HuH-7.5 (cell line): ENCODE measurements around the gene RNFT1.
A peak's percentile ranks its signal among the peaks of the same experiment; 100 is the strongest.
"Not testable (repeated sequence)": the region's sequence is repeated elsewhere in the genome, so short reads cannot be mapped to it uniquely, and the experiment has no call there.

ENCODE experiments used
- DNase-seq: peaks from one replicate; pipeline ENCODE4 v3.0.0; 2011; ENCODE audit warnings: low spot score

RNFT1 gene

GRCh38 chr17:59930121-59930520, 34.4 kb downstream of the RNFT1 start:
- DNase-seq, result not testable (repeated sequence)

- not testable (repeated sequence) for DNase-seq
These were observed 43.9 kb downstream of the RNFT1 start for GRCh38 chr17:59920637-59921036.

GRCh38 chr17:59916446-59916845, 48.1 kb downstream of the RNFT1 start:
- no peak for DNase-seq

- peak; percentile 86 for DNase-seq
These were observed 50.2 kb downstream of the RNFT1 start for GRCh38 chr17:59914274-59914854.

GRCh38 chr17:59907467-59907866, 57.1 kb downstream of the RNFT1 start:
- no peak for DNase-seq

GRCh38 chr17:59903455-59903854, 61.1 kb downstream of the RNFT1 start:
- no peak for DNase-seq
